GM12874 (cell line): ENCODE measurements around the gene NUP214.

ENCODE experiments used
- CTCF ChIP-seq: IDR thresholded peaks from 2 replicates; pipeline ENCODE4 v1.5.1; 2011; ENCODE audit warnings: low read depth, mild to moderate bottlenecking, control low read depth, low read length, moderate library complexity; ENCODE audit not compliant: insufficient read depth

NUP214 gene

DNA sequence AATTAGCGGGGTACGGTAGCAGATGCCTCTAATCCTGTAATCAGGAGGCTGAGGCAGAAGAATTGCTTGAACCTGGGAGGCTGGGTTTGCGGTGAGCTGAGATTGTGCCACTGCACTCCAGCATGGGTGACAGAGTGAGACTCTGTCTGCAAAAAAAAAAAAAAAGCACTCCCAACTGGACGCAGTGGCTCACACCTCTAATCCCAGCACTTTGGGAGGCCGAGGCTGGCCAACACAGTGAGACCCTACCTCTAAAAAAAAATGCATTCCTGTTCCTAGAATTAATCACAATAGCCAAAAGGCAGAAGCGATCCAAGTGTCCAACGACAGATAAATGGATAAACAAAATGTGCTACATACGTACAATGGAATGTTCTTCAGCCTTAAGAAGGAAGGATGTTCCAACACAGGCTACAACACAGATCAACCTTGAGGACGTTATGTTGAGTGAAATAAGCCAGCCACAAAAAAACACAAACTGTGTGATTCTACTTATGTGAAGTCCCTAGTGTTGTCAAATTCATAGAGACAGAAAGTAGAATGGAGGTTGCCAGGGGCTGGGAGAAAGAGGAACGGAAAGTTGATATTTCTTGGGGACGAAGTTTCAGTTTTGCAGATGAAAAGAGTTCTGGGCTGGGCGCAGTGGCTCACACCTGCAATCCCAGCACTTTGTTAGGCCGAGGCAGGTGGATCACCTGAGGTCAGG lies 137.1 kb downstream of the NUP214 start:
- no peak for TF ChIP-seq CTCF

DNA sequence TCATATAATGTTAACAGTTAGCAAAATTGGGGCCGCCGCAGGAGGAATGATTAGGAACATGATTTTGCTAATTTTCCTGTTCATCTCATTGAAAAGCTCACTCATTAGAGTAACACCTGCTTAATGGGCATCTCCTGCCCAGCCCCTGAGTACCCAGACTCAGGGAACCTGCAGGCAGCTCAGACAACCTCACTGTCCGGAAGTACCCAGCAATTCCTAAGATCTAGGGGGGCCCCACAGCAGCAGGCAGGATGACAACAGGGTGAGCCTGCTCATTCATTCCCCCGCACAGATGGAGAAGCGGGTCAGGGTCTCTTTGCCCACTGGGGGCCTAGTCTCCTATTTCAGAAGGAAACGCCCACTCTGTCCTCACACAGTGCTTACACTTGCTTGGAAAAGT lies 138.3 kb downstream of the NUP214 start:
- TF ChIP-seq CTCF, result no peak

GRCh38 chr9:131264231-131264630 lies 138.8 kb downstream of the NUP214 start:
- no peak for TF ChIP-seq CTCF

DNA sequence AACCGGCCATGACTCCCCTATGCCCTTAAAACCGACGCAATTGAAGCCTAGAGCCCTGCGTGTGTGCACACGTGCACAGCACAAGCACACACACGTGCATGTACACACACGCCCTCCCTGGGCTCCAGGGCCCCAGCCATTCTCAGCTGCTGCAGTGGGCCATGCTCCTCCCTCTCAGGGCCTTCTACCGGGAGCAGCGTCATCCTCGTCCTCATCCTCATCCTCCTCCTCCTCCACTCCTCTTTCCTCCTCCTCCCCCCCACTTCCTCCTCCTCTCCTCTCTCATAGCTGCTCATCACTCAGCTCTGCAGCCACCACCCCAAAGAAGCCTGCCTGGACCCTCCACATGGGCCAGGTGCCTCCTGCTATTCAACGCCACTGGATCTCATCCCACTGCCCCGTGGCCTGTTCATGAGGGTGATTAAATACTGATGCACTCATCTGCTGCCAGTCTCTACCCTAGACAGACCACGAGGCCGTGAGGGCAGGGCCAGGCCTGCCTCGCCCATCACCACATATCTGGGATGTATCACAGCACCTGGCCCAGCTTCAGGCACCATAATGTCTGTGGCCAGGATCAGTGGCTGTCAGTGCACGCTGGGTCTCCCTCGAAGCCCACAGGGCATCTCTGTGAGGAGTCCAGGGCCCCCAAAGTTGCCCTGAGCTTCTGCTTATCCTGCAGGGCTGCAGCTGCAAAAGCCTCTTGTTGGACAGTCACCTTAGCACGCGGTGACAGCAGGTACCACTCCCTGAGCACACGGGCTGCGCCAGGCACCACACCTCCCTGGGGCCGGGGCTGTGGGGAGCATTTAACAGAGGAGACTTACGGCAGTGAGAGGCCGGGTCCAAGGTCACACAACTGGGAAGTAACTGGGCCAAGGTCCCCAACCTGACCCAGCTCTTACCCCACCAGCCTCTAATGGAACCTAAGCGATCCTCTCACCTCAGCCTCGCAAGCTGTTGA lies 141.2 kb downstream of the NUP214 start:
- TF ChIP-seq CTCF, result no peak

DNA sequence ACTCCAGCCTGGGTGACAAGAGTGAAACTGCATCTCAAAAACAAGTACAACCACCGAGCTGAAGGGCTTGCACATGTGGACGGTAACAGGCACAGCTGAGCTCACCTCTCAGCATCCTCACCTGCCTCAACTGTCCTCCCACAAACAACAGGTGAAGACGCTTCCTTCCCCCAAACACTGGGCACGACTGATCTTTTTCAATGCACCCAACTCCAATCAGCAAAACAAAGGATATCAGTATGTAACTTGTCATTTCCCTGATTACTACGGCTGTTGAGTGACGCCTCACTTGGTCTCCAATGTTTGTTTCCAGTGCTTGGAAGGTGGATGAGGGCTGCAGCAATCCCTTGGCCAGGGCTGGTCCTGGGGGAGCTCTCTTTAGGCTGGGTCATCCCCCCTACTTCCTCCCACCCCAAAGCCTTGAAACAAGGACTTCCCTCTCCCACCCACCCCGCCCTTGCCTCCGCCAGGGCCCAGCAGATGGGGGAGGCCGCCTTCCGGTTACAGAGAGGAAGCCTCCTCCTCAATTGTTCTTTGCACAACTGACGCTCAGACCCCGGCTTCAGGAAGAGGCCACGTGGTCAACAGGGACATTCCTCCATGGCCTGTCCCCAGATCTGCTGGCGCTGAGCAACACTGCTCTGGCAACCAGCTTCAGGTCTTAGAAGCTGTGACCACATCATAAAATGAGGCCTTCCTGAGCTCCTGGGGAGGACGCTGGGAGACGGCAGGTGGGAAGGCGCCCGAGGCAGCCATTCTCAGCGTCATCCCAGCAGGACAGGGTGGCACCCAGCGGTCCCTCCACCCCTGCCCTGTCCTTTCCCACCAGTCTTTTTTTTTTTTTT lies 145.0 kb downstream of the NUP214 start:
- no peak for TF ChIP-seq CTCF

DNA sequence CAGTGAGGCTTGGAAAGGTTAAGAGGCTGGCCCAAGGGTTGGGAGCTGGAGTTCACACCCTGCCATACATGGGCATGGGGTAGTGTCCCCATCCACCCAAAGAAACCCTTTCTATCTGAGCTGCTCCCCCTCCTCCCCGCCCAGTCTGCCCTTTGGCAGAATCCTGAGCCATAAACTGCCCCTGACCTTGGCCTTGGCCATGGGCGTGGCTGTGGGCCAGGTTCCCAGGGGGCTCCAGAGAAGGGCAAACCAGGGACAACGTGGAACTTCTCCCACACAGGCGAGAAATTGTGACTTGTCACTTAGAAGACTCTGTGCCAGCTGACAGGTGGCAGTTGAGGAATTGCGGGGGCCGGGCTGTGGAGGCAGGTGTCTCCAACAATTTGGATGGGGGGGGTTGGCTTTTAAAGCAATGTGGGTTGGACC lies 146.1 kb downstream of the NUP214 start:
- no peak for TF ChIP-seq CTCF

DNA sequence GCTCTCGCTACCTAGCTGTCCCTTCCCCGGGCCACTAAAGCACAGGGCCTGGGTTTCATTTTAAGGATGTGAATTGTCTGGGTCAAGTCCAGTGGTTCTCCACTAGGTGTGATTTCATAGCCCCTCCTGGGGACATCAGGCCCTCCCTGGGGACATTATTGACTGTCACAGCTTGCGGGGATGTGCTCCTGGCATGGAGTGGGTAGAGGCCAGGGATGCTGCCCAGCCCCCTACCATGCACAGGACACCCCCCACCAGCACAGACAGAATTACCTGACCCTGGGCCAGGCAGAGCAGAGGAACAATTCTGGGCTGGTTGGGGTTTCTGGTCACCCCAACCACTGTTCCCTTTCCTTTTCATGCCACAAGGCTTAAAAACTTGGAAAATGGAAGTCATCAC lies 146.8 kb downstream of the NUP214 start:
- no peak for TF ChIP-seq CTCF
